IMR-90 (cell line): ENCODE measurements around the gene PCNX2. TPM values are rescaled to one million over a fixed set of nuclear protein-coding genes. Genes with fewer than 3 reads are reported as not detected.

Experiments
- ATAC-seq: fragments of 200-7000 bp; cut with Tn5 transposase; 2 replicates; pipeline ENCODE4 v1.9.1; 2020; ENCODE audit warnings: low read depth, mild to moderate bottlenecking, moderate library complexity
- BruUV-seq: library from RNA; stranded (reverse); fragments of 400-500 nt; replicated peaks from 2 replicates; lab custom pipeline; 2021; lab: Mats Ljungman, UMichigan
- CTCF ChIA-PET: fragments of 300-600 bp; formaldehyde crosslinking; extraction: SDS; loops from one replicate; lab custom pipeline; 2021; ENCODE audit warnings: antibody characterized with exemption; lab: Yijun Ruan, JAX
- POLR2A ChIA-PET: fragments of 300-600 bp; sonication (Branson Sonifier 250); formaldehyde crosslinking; loops from one replicate; lab custom pipeline; 2022; ENCODE audit warnings: antibody characterized with exemption; ENCODE audit not compliant: unreplicated experiment; lab: Charles Lee
- DNase-seq: peaks from one replicate; pipeline ENCODE4 v3.0.0; 2013
- H2AFZ ChIP-seq: replicated peaks from 2 replicates; pipeline ENCODE3; 2013; ENCODE audit warnings: low read length, mild to moderate bottlenecking; ENCODE audit not compliant: poor library complexity
- H2AK5ac ChIP-seq: 2 replicates; pipeline ENCODE4 v1.6.1; 2013; ENCODE audit warnings: low read depth, low read length, inconsistent platforms
- H2AK9ac ChIP-seq: replicated peaks from 2 replicates; pipeline ENCODE3; 2013; ENCODE audit warnings: mild to moderate bottlenecking, low read depth, low read length, moderate library complexity; ENCODE audit not compliant: poor library complexity
- H2BK120ac ChIP-seq: 2 replicates; pipeline ENCODE4 v1.6.1; 2013; ENCODE audit warnings: low read depth, low read length, inconsistent platforms
- H2BK15ac ChIP-seq: 3 replicates; pipeline ENCODE4 v1.6.1; 2013; ENCODE audit warnings: low read depth, low read length, inconsistent platforms
- H2BK20ac ChIP-seq: 2 replicates; pipeline ENCODE4 v1.6.1; 2013; ENCODE audit warnings: low read depth, mild to moderate bottlenecking, inconsistent platforms, low read length, moderate library complexity
- H2BK5ac ChIP-seq: 2 replicates; pipeline ENCODE4 v1.6.1; 2013; ENCODE audit warnings: mild to moderate bottlenecking, low read depth, low read length, inconsistent platforms; ENCODE audit not compliant: poor library complexity, severe bottlenecking
- H3K14ac ChIP-seq: replicated peaks from 2 replicates; pipeline ENCODE4 v1.6.1; 2013; ENCODE audit warnings: low read depth, low read length, inconsistent platforms
- H3K18ac ChIP-seq: 2 replicates; pipeline ENCODE4 v1.6.1; 2013; ENCODE audit warnings: low read depth, low read length, control low read depth
- H3K23ac ChIP-seq: 2 replicates; pipeline ENCODE4 v1.6.1; 2013; ENCODE audit warnings: low read depth, low read length, inconsistent platforms
- H3K27ac ChIP-seq: 2 replicates; pipeline ENCODE4 v1.5.1; 2013; ENCODE audit warnings: mild to moderate bottlenecking, control low read depth, low read length; ENCODE audit not compliant: insufficient read depth
- H3K27me3 ChIP-seq: 2 replicates; pipeline ENCODE4 v1.6.1; 2013; ENCODE audit warnings: low read length; ENCODE audit not compliant: control insufficient read depth, insufficient read depth
- H3K36me3 ChIP-seq: 2 replicates; pipeline ENCODE4 v1.6.1; 2013; ENCODE audit warnings: low read length, mixed read lengths; ENCODE audit not compliant: control insufficient read depth, insufficient read depth
- H3K4ac ChIP-seq: 2 replicates; pipeline ENCODE4 v1.6.1; 2013; ENCODE audit warnings: low read depth, low read length, inconsistent platforms
- H3K4me1 ChIP-seq: 2 replicates; pipeline ENCODE4 v1.6.1; 2013; ENCODE audit warnings: low read length, mixed read lengths; ENCODE audit not compliant: control insufficient read depth, insufficient read depth
- H3K4me2 ChIP-seq: 2 replicates; pipeline ENCODE4 v1.6.1; 2013; ENCODE audit warnings: low read depth, mild to moderate bottlenecking, control low read depth, low read length, moderate library complexity
- H3K4me3 ChIP-seq: 2 replicates; pipeline ENCODE4 v1.5.1; 2013; ENCODE audit warnings: low read depth, mild to moderate bottlenecking, control low read depth, low read length, moderate library complexity; ENCODE audit not compliant: insufficient read depth
- H3K56ac ChIP-seq: 2 replicates; pipeline ENCODE4 v1.6.1; 2013; ENCODE audit warnings: low read length, inconsistent platforms; ENCODE audit not compliant: insufficient read depth; ENCODE audit errors: extremely low read depth
- H3K79me1 ChIP-seq, 2 experiments: 2 replicates each; pipeline ENCODE4 v1.6.1; 2013; ENCODE audit warnings: low read length in 2 of 2, inconsistent platforms in 1 of 2, low read depth in 1 of 2
- H3K9ac ChIP-seq: 2 replicates; pipeline ENCODE4 v1.6.1; 2013; ENCODE audit warnings: low read depth, low read length, control low read depth
- H3K9me1 ChIP-seq: 2 replicates; pipeline ENCODE4 v1.6.1; 2013; ENCODE audit warnings: low read length, inconsistent platforms; ENCODE audit not compliant: insufficient read depth
- H3K9me3 ChIP-seq: 2 replicates; pipeline ENCODE4 v1.6.1; 2013; ENCODE audit warnings: low read length; ENCODE audit not compliant: control insufficient read depth, insufficient read depth
- H4K20me1 ChIP-seq: 2 replicates; pipeline ENCODE4 v1.6.1; 2013; ENCODE audit warnings: low read length, inconsistent platforms; ENCODE audit not compliant: insufficient read depth
- H4K5ac ChIP-seq: 2 replicates; pipeline ENCODE4 v1.6.1; 2013; ENCODE audit warnings: mild to moderate bottlenecking, low read depth, low read length, control low read depth
- H4K8ac ChIP-seq, 2 experiments: 2 replicates each; pipeline ENCODE4 v1.6.1; 2013; ENCODE audit warnings: low read depth in 2 of 2, low read length in 2 of 2, control low read depth in 1 of 2, inconsistent platforms in 1 of 2
- H4K91ac ChIP-seq: 2 replicates; pipeline ENCODE4 v1.6.1; 2013; ENCODE audit warnings: low read depth, low read length, inconsistent platforms; ENCODE audit not compliant: insufficient read depth
- CEBPB ChIP-seq: IDR thresholded peaks from 2 replicates; pipeline ENCODE4 v1.6.1; 2012; ENCODE audit warnings: low read depth, low read length, improper control_type of control experiment
- MAFK ChIP-seq: IDR thresholded peaks from 2 replicates; pipeline ENCODE4 v1.6.1; 2012; ENCODE audit warnings: low read depth, low read length, improper control_type of control experiment
- POLR2A ChIP-seq: IDR thresholded peaks from 2 replicates; pipeline ENCODE4 v1.6.1; 2012; ENCODE audit warnings: mild to moderate bottlenecking, low read depth, low read length
- RFX5 ChIP-seq: IDR thresholded peaks from 2 replicates; pipeline ENCODE4 v1.8.0; 2012; ENCODE audit warnings: low read depth, mild to moderate bottlenecking, low read length, moderate library complexity
- SMC3 ChIP-seq: fragments of 150-350 bp; IDR thresholded peaks from 2 replicates; pipeline ENCODE4 v1.6.1; 2016; ENCODE audit warnings: low read depth, mild to moderate bottlenecking, antibody characterized with exemption, low read length, moderate library complexity
- whole genome bisulfite sequencing, 2 experiments: methylation state at CpG; one replicate each; pipeline versions ENCODE4 v1.1.5 to v1.1.7; 2013; ENCODE audit warnings: missing lambda C conversion rate in 2 of 2; ENCODE audit not compliant: insufficient read length in 1 of 2; ENCODE audit errors: extremely low coverage in 2 of 2; 5-methylcytosine and 5-hydroxymethylcytosine counted together
- dilution Hi-C: fragments of 300-500 bp; cut with HindIII; formaldehyde crosslinking; loops from one replicate; pipeline ENCODE4 v1.14.3; 2018; ENCODE audit warnings: low sequenced_read_pairs; ENCODE audit not compliant: unreplicated experiment
- in situ Hi-C: fragments of 300-500 bp; cut with MboI; formaldehyde crosslinking; loops from 3 replicates; pipeline ENCODE4 v1.14.3; 2019; ENCODE audit warnings: low sequenced_read_pairs, inconsistent platforms, mixed read lengths
- intact Hi-C: fragments of 100-400 bp; cut with micrococcal nuclease; formaldehyde crosslinking; loops from 2 replicates; pipeline ENCODE4 v1.10.0; 2022
- polyA plus RNA-seq, 3 experiments: library from polyadenylated mRNA; depleted of rRNA; stranded (reverse); fragments of >200 nt; gene quantifications; 2 replicates each; pipeline ENCODE4 v1.2.3, GENCODE V29; 2012; ENCODE audit warnings: low replicate concordance in 1 of 3
- total RNA-seq: library from RNA; depleted of rRNA; stranded (reverse); fragments of >200 nt; gene quantifications from 2 replicates; pipeline ENCODE4 v1.2.3, GENCODE V29; 2012

PCNX2 gene
- total and polyA plus RNA-seq, 2 of the 4 experiments (the other 2 are of a cell fraction), result 15.9 to 22.6 TPM

- H3K18ac ChIP-seq, result no peak overlapping the region
- intact Hi-C loops (no loop called here), in situ Hi-C loops (no loop called here), dilution Hi-C loops (no loop called here)
- H3K56ac ChIP-seq, result no peak overlapping the region
- peaks cover 4% of the 10 kb centered on the region; the same call in 1 of the 2 replicates for H3K36me3 ChIP-seq
- no TSS peak for BruUV-seq
- peaks cover 5% of the 10 kb centered on the region; the same call in 1 of the 2 replicates for H3K9me1 ChIP-seq
- peaks cover 2% of the 10 kb centered on the region; the same call in 1 of the 2 replicates for H3K27me3 ChIP-seq
- H4K5ac ChIP-seq, result no peak overlapping the region
- ChIA-PET CTCF (no interaction called here), POLR2A (no interaction called here)
- no peak overlapping the region for H2AK9ac ChIP-seq
- no CpG with 5 or more reads among the region's 5 CpGs for WGBS, 2 experiments
- no peak overlapping the region for H3K27ac ChIP-seq
- no peak overlapping the region for H3K4me3 ChIP-seq
- H4K8ac ChIP-seq, result no peak overlapping the region
- H2BK20ac ChIP-seq, result no peak overlapping the region
- H2AFZ ChIP-seq, result no peak overlapping the region
- no peak overlapping the region for H3K4me2 ChIP-seq
- H4K20me1 ChIP-seq, result no peaks in the 10 kb centered on the region
- H3K4ac ChIP-seq, result no peak overlapping the region
- H3K23ac ChIP-seq, result no peak overlapping the region
- H2BK120ac ChIP-seq, result no peak overlapping the region
- ATAC-seq, result no peak
- H3K9me3 ChIP-seq, result no peaks in the 10 kb centered on the region
- DNase-seq, result no peak
- no peaks in the 10 kb centered on the region for H3K4me1 ChIP-seq
- TF ChIP-seq SMC3, result no peak
- TF ChIP-seq CEBPB, result no peak
- TF ChIP-seq MAFK, result no peak
- TF ChIP-seq POLR2A, result no peak
- TF ChIP-seq RFX5, result no peak
- no peak overlapping the region for H3K14ac ChIP-seq
- no peaks in the 10 kb centered on the region for H3K79me1 ChIP-seq
- H2AK5ac ChIP-seq, result no peak overlapping the region
- no peak overlapping the region for H2BK5ac ChIP-seq
- no peak overlapping the region for H3K9ac ChIP-seq
- no peak overlapping the region for H4K91ac ChIP-seq
- H2BK15ac ChIP-seq, result no peak overlapping the region
Observed at GRCh38 chr1:233055879-233056641, 239.5 kb downstream of the PCNX2 start.
